Activated CD4-positive, CD25-positive, alpha-beta regulatory T cell treated with anti-CD3 and anti-CD28 coated beads, Interleukin-2, amount 50 U/mL, for 24 hours (primary cell): ENCODE measurements around the gene SLC39A11.
"Not testable (repeated sequence)": the region's sequence is repeated elsewhere in the genome, so short reads cannot be mapped to it uniquely, and the experiment has no call there.

ENCODE experiments used
- ATAC-seq, 2 donors: fragments of 150-1000 bp; cut with Tn5 transposase; one replicate each; pipeline ENCODE4 v1.10.0; 2021; ENCODE audit warnings: mild to moderate bottlenecking in 1 of 2, moderate library complexity in 1 of 2

Gene SLC39A11

DNA sequence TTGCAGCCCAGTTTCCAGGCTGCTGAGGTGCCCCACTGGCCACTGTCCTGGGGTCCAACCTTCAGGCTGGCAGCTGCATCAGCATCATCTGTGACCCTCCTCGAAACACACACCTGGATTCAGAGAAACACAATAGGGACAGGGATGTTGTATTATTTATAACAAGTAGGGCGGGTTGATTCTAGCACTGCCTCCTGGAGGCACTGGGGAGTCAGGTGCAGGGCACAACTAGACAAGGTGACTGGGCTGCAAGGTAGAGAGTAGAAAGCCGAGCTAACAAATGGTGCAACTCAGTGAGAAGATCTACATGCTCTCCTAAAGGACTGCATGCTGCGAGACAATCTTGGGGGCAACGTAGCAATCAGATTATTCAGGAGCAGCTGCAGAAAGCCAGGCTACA lies 317.3 kb downstream of the SLC39A11 start:
- no peak for ATAC-seq

GRCh38 chr17:72774236-72774635 lies 318.3 kb downstream of the SLC39A11 start:
- ATAC-seq = no peak

DNA sequence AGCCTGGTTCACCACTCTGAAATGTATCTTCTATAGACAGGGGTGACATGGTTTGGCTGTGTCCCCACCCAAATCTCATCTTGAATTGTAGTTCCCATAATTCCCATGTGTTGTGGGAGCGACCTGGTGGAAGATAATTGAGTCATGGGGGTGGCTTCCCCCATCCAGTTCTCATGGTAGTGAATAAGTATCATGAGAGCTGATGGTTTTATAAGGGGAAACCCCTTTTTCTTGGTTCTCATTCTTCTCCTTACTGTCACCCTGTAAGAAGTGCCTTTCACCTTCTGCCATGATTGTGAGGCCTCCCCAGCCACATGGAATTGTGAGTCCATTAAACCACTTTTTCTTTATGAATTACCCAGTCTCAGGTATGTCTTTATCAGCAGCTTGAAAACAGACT lies 319.3 kb downstream of the SLC39A11 start:
- not testable (repeated sequence) for ATAC-seq

DNA sequence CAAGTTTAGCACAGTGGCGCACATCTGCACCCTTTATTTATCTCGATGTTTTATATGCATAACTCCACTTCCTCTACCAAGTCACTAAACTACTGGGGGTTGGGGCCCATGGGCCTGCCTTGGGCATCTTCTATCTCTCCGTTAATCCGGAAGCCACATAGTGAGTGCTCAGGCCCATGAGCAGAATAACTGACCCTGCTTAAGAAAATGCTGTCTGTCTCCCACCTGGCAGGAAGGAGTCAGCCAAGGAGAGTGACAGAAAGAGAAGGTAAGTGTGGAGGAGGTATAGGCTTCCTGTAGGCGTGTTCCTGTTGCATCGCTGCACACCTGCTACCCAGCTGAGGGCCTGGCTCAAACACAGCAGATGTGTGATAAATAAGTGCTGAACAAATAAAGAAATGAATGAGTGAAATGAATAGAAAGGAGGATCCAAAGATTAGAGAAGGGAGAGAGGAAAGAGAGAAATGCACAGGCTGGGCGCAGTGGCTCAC lies 320.1 kb downstream of the SLC39A11 start:
- ATAC-seq = no peak

- no peak for ATAC-seq
Measured at GRCh38 chr17:72771734-72772133, 320.8 kb downstream of the SLC39A11 start.

DNA sequence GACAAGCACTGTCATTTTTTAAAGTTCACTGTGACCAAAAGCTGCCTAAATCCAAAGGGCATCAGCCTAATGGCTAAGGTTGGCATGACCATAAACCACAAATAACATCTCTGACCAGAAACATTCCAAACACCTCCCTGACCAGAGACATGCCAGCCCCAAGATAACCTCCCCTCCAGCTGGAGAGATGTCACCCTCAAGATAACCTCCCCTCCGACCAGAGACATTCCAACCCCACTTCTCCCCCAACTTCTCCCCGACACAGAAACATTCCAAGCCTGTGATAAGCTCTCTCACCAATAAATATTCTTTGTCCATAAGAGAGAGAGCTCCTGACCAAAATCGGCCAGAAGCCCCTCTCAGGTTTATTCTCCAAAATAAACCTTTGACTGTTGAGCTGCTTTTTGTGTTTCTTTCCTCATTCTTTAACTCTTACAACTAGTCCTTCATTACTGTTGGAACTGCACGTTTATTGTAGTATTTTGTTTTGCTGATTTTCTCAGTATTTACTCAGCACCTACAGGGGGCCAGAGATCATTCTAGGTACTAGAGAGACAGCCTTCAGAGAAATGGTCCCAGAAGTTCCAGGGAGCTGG lies 325.6 kb downstream of the SLC39A11 start:
- ATAC-seq = no peak

DNA sequence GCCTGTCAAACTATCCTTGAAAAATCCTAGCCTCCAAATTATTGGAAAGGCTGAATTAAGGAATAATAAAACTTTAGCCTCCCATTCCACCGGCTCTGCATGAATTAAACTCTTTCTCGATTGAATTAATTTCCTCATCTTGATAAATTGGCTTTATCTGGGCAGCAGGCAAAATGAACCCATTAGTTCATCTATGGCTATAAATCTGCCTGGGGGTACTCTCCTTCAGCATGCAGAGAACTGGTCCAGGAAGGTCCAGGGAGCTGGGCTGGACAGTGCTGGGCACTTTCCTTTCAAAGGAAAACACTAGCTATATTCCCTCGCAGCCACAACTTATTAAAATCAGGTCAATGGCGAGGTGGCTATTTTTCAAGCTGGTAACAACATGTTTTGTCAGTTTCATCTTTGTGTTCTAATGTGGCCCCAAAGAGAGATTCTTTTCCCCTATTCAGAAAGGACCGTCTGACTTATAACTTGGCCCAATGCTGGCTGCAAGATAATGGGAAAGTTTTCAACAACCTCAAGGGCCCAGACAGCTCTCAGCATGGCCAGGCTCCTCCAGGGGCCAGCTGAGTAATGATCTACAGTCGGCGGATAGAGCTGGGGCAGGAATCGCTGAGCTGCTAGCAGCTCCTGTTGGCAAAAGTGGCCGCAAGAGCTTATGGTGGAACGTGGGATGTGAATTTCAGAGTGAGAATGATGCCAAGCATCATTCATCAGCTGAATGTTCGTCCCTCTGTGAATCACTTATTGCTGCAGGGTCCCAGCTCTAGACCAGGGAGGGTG lies 326.9 kb downstream of the SLC39A11 start:
- no peak for ATAC-seq

DNA sequence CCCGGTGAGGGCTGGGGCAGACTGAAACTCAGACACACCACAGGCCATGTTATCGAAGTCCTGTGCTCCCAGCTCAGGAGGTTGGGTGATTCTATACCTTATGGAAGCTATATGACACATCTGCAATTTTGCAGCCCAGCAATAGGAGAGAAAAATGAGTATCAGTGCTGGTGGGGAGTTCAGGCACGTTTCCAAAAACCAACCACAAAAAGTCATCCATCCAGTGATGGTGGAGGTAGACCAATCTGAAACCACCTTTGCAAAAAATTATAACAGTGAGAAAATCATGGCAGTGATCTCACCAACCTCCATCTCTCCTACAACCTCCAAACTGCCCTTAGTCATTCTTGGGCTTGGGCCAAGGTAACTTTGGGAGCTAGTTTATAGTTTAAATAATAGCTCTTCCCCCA lies 327.9 kb downstream of the SLC39A11 start:
- no peak for ATAC-seq

- ATAC-seq = no peak
Measured at GRCh38 chr17:72763981-72764380, 328.5 kb downstream of the SLC39A11 start.

DNA sequence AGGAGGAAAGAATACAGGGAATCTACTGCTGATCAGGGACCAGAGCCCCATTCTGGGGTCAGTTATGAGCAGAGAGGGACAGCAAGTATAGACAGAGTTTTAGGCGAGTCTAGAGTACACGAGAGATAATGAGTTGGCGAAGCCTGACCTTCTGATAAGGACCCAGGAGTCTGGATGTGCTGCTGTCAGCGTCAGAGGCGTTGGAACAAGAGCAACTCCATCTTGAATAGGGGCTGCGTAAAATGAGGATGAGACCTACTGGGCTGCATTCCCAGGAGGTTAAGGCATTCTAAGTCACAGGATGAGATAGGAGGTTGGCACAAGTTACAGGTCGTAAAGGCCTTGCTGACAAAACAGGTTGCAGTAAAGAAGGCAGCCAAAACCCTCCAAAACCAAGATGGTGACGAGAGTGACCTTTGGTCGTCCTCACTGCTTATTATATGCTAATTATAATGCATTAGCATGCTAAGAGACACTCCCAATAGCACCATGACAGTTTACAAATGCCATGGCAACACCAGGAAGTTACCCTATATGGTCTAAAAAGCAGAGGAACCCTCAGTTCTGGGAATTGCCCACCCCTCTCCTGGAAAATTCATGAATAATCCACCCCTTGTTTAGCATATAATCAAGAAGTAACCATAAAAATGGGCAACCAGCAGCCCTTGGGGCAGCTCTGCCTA lies 330.5 kb downstream of the SLC39A11 start:
- not testable (repeated sequence) for ATAC-seq

DNA sequence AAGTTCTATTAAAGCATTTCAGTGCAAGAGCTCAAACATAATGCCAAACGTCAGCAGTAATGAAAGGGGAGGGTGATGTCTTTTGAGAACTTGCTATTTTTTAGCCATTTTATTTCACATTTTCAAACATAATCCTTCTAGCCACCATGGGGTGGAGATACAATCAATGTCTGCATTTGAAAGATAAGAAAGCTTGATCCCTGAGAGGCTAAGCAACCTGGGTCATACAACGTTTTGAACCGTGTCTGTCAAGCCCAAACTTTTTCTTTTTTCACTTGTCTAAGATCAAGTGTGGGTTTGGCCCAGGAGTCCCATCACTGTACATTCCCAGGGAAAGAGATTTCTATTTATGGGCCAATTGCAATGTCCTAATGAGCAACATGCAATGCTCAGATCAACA lies 331.1 kb downstream of the SLC39A11 start:
- ATAC-seq = no peak

DNA sequence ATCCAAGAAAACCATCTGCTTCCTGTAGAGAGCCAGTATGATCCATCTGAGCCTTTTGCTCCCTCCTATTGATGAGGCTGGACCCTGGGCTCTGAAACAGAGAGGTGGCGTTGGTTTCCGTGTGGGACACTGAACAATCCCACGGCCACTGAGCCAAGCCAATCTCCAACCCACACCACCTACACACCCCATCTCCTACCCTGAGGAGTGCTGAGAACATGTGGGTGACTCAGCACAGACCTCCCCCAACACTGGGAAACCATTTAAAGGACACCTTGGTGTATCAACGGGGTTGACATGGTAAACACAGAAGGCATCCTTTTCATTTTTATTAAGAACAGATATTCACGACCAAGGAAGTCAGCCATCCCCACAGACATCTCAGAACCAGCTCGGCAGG lies 332.1 kb downstream of the SLC39A11 start:
- no peak for ATAC-seq

DNA sequence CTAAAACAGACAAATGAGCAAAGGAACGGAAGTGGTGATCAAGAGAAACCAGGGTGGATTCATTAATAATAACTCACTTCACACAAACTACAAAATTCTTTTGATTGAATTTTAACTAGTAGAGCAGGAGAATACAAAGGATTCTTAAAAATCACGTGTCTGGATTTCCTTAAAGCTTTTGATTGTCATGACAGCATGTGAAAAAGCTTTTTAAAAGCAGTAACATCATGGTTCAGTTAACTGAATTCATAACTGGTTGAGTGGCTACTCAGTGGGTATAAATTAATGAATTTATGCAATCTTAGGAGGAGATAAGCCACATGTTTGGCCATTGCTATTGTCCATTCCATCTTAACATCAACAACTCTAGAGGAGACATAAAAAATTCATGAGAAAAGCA lies 333.2 kb downstream of the SLC39A11 start:
- ATAC-seq = no peak

GRCh38 chr17:72756256-72756655 lies 336.2 kb downstream of the SLC39A11 start:
- no peak for ATAC-seq

DNA sequence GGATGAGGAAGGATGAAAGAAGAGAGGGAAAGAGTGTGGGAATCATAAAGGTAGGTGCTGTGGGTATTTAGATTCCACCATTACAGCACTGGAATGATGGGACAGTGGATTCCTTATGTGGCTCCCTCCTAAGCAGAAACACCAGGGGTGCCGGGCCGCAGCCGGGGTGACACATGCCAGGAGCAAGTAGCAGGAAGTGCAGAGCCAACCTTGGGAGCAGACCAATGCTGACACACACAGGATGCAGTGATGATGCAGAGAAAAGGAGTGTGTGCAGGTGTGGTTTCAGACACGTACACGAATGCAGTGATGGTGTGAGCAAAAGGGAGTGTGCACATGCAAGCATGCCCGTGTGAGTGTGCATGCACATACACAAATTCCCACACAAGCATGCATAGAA lies 338.0 kb downstream of the SLC39A11 start:
- ATAC-seq = no peak

DNA sequence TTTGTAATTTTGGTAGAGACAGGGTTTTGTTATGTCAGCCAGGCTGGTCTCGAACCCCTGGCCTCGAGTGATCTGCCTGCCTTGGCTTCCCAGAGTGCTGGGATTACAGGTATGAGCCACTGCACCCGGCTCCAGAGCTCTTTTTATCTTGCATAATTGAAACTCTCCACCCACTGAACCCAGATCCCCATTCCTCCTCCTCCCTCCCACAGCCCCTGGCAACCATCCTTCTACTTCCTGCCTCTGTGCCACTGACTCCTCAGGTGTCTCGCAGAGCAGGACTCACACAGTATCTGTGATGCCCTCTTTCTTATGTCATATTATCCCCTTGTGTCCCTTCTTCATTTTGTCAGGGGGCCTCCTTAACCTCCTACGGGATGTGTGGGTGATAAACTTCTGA lies 340.7 kb downstream of the SLC39A11 start:
- no peak for ATAC-seq

DNA sequence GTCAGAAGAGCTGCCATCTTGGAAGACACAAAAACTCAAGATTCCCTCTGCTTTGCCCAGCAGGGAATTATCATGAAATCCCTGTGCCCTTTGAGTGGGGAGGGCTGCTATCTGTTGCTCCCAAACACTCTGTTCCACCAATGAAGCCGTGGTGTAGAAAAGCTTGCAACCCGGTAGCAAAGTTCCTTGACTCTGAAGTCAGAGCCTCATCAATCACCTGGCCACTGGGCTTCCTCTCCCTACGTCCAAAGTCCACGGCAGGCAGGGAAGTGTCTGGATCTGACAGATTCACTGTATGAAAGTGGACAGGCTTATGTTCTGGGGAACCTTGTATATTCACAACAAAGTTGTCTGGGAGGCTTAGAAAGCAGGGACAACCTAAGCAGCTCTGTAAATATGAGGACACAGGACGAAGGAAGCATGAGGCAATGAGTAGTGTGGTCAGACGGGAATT lies 343.3 kb downstream of the SLC39A11 start:
- no peak for ATAC-seq

GRCh38 chr17:72747501-72747900 lies 345.0 kb downstream of the SLC39A11 start:
- ATAC-seq = no peak

DNA sequence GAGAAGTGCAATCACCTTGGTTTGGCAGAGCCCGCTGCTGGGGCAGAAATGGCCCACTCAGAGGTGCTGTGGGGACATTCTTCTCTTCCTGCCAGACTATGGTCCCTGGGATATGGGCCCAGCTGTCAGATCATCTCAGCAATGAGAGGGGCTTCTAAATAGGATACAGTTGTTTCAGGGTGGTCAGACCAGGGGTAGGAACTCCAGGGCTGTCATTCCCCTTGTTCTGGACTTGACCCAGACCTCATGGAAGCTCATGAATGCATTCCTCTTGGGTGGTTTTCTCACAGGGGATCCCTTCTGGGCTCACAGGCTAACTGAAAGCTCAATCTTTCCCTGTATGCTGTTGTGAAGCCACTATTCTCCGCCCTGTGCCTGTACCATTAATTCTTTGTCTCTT lies 347.2 kb downstream of the SLC39A11 start:
- no peak for ATAC-seq

- no peak for ATAC-seq
Measured at GRCh38 chr17:72743037-72743467, 349.4 kb downstream of the SLC39A11 start.

DNA sequence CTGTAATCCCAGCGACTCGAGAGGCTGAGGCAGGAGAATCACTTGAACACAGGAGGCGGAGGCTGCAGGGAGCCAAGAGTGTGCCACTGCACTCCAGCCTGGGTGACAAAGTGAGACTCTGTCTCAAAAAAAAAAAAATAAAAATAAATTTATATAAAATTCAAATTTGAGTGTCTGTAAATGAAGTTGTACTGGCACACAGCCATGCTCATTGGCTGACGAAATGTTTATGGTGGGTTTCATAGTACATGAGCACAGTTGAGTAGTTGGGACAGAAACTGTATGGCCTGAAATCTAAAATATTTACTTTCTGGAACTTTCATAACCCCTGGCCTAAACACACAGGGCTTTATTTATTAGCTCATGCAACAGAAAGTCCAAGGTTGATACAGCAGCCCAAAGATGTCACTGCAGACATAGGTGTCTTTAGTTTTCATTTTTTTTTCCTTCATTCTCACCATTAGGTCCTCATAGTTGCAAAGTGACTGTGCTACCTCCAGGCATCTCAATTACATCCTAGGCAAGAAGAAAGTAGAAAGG lies 355.3 kb downstream of the SLC39A11 start:
- ATAC-seq = no peak

DNA sequence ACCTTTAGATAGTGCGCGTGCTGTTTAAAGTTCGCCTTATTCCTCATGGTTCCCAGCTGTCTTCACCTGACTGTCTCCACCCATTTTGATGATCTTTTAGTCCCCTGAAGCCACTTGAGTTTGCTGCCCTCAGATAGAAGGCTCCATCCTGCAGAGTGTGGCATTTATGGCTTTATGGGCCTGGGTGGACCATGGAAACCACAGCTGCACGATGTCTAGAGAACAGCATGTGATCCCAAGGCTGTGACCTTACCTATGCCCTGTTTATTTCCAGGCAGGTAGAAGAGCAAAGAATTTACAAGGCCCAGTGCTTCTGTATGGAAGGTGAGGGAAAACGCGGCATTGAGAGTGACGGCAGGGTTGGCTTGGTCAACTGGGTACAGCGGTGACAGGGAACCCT lies 356.9 kb downstream of the SLC39A11 start:
- ATAC-seq = no peak

GRCh38 chr17:72735048-72735447 lies 357.4 kb downstream of the SLC39A11 start:
- ATAC-seq = no peak
